ENCODE results near the gene GOT1. TPM values are rescaled to one million over a fixed set of nuclear protein-coding genes. Genes with fewer than 3 reads are reported as not detected.

GOT1 gene
- total and polyA plus RNA-seq, 2 donors from 2014 or later = 73.2 to 241 TPM

- Histone ChIP-seq H3K4me1 (ENCODE audit: control insufficient read depth in 2 of 3, insufficient read depth in 2 of 3, low read depth in 1 of 3, low read length in 3 of 3) (no peaks in the 10 kb centered on the region), H3K4me3 (ENCODE audit: low read length in 3 of 3) (no peak overlapping the region), H3K9me3 (ENCODE audit: control insufficient read depth in 2 of 3, insufficient read depth in 1 of 3, low read length in 3 of 3) (no peaks in the 10 kb centered on the region), H3K9ac (ENCODE audit: low read length in 3 of 3) (no peak overlapping the region), H3K27me3 (ENCODE audit: control insufficient read depth, insufficient read depth, low read length) (no peaks in the 10 kb centered on the region), H3K36me3 (ENCODE audit: control insufficient read depth in 2 of 3, insufficient read depth in 3 of 3, low read length in 3 of 3) (no peaks in the 10 kb centered on the region), H3K27ac (ENCODE audit: low read depth in 2 of 2, low read length in 2 of 2) (no peak overlapping the region)
- DNase-seq (no peak), FAIRE-seq (no peak)
- TF ChIP-seq CTCF (IDR thresholded peaks at IDR 0.05; ENCODE audit: borderline replicate concordance, extremely low read depth, insufficient read depth) = no peak
- intact Hi-C loops (cut with DNase I) = no loop called here
These were observed 57.7 kb downstream of the GOT1 start for GRCh38 chr10:99372546-99373271.

- no peak for FAIRE-seq
These were observed 59.4 kb downstream of the GOT1 start for GRCh38 chr10:99370993-99371392.

GRCh38 chr10:99369551-99369950 lies 60.9 kb downstream of the GOT1 start:
- H3K36me3 ChIP-seq (ENCODE audit: control insufficient read depth in 2 of 3, insufficient read depth in 3 of 3, low read length in 3 of 3) = no peaks in the 10 kb centered on the region
- H3K27ac ChIP-seq (ENCODE audit: low read depth in 2 of 2, low read length in 2 of 2) = no peak overlapping the region
- FAIRE-seq (no peak), DNase-seq (no peak)
- no peak overlapping the region for H3K9ac ChIP-seq (ENCODE audit: low read length in 3 of 3)
- H3K4me3 ChIP-seq (ENCODE audit: low read length in 3 of 3) = no peak overlapping the region
- TF ChIP-seq CTCF (IDR thresholded peaks at IDR 0.05; ENCODE audit: borderline replicate concordance, extremely low read depth, insufficient read depth) = no peak
- no peaks in the 10 kb centered on the region for H3K9me3 ChIP-seq (ENCODE audit: control insufficient read depth in 2 of 3, insufficient read depth in 1 of 3, low read length in 3 of 3)
- no peaks in the 10 kb centered on the region for H3K4me1 ChIP-seq (ENCODE audit: control insufficient read depth in 2 of 3, insufficient read depth in 2 of 3, low read depth in 1 of 3, low read length in 3 of 3)
- intact Hi-C loops (cut with DNase I) = no loop called here
- no peaks in the 10 kb centered on the region for H3K27me3 ChIP-seq (ENCODE audit: control insufficient read depth, insufficient read depth, low read length)

More at GRCh38 chr10:99370993-99371392, 59.4 kb downstream of the GOT1 start:
- H3K27ac ChIP-seq (ENCODE audit: low read depth in 2 of 2, low read length in 2 of 2) = no peak overlapping the region
- no peak overlapping the region for H3K4me3 ChIP-seq (ENCODE audit: low read length in 3 of 3)
- intact Hi-C loops (cut with DNase I) = no loop called here
- no peaks in the 10 kb centered on the region for H3K4me1 ChIP-seq (ENCODE audit: control insufficient read depth in 2 of 3, insufficient read depth in 2 of 3, low read depth in 1 of 3, low read length in 3 of 3)
- peak; percentile 18 for TF ChIP-seq CTCF (IDR thresholded peaks at IDR 0.05; ENCODE audit: borderline replicate concordance, extremely low read depth, insufficient read depth)
- no peak overlapping the region for H3K9ac ChIP-seq (ENCODE audit: low read length in 3 of 3)
- no peaks in the 10 kb centered on the region for H3K27me3 ChIP-seq (ENCODE audit: control insufficient read depth, insufficient read depth, low read length)
- DNase-seq = peak in 1 of 5 donors; percentile 33
- no peaks in the 10 kb centered on the region for H3K9me3 ChIP-seq (ENCODE audit: control insufficient read depth in 2 of 3, insufficient read depth in 1 of 3, low read length in 3 of 3)
- no peaks in the 10 kb centered on the region for H3K36me3 ChIP-seq (ENCODE audit: control insufficient read depth in 2 of 3, insufficient read depth in 3 of 3, low read length in 3 of 3)

Measured in kidney (tissue), 14 donors.